Upper lobe of left lung (tissue), 6 donors: ENCODE measurements around the gene PCDHGB2. TPM values are rescaled to one million over a fixed set of nuclear protein-coding genes. Genes with fewer than 3 reads are reported as not detected.
"Not testable (repeated sequence)": the region's sequence is repeated elsewhere in the genome, so short reads cannot be mapped to it uniquely, and the experiment has no call there.

ENCODE experiments used
- ATAC-seq, 2 donors: fragments of 200-7000 bp; cut with Tn5 transposase; one replicate each; pipeline ENCODE4 v1.9.1; 2022; ENCODE audit warnings: mild to moderate bottlenecking in 2 of 2, moderate library complexity in 2 of 2; ENCODE audit not compliant: low FRiP score in 2 of 2
- DNase-seq, 2 donors: peaks; one replicate each; pipeline ENCODE4 v3.0.0-alpha.2; 2019 to 2020
- H3K27ac ChIP-seq, 4 donors: fragments of 200-600 bp; sonication (generic); one replicate each; pipeline ENCODE4 v1.5.1; 2016 to 2019
- H3K27me3 ChIP-seq, 4 donors: fragments of 200-600 bp; sonication (generic); one replicate each; pipeline ENCODE4 v1.5.1; 2017 to 2019
- H3K36me3 ChIP-seq, 4 donors: fragments of 200-600 bp; sonication (generic); one replicate each; pipeline ENCODE4 v1.5.1; 2016 to 2019
- H3K4me1 ChIP-seq, 4 donors: fragments of 200-600 bp; sonication (generic); one replicate each; pipeline ENCODE4 v1.5.1; 2018 to 2019
- H3K4me3 ChIP-seq, 4 donors: fragments of 200-600 bp; sonication (generic); one replicate each; pipeline ENCODE4 v1.5.1; 2017 to 2019; ENCODE audit warnings: mild to moderate bottlenecking in 2 of 4, moderate library complexity in 1 of 4
- H3K9me3 ChIP-seq, 4 donors: fragments of 200-600 bp; sonication (generic); one replicate each; pipeline ENCODE4 v1.5.1; 2018 to 2019
- CTCF ChIP-seq, 6 experiments: fragments of 450-650 bp in 4 of 6; fragments of 200-600 bp in 2 of 6; sonication (generic) in 2 of 6; IDR thresholded peaks; one replicate each; pipeline ENCODE4 v1.5.1; 2016 to 2019; ENCODE audit warnings: antibody characterized with exemption in 6 of 6
- EP300 ChIP-seq, 4 donors: sonication (generic); formaldehyde crosslinking; IDR thresholded peaks; one replicate each; pipeline ENCODE4 v1.5.1; 2017; ENCODE audit warnings: antibody characterized with exemption in 4 of 4, control low read depth in 2 of 4
- POLR2A ChIP-seq, 4 donors: fragments of 450-650 bp; IDR thresholded peaks; one replicate each; pipeline ENCODE4 v1.5.1; 2016 to 2017; ENCODE audit warnings: antibody characterized with exemption in 4 of 4, mild to moderate bottlenecking in 2 of 4
- POLR2AphosphoS5 ChIP-seq, 2 donors: sonication (generic); formaldehyde crosslinking; IDR thresholded peaks; one replicate each; pipeline ENCODE4 v1.5.1; 2017; ENCODE audit warnings: antibody characterized with exemption in 2 of 2
- WGBS, 2 donors: methylation state at CpG; one replicate each; pipeline ENCODE4 v1.1.5; 2017 to 2018; 5-methylcytosine and 5-hydroxymethylcytosine counted together
- total RNA-seq, 6 donors: library from RNA; depleted of rRNA in 4 of 6; stranded (reverse); fragments of >200 nt in 4 of 6; gene quantifications; one replicate each; pipeline versions ENCODE4 v1.1.0 to v1.2.1, GENCODE V29; 2016 to 2021
- donor health status: DM: no; HTN: no; CAD: no; lungs with moderate emphysema.
- donor health status: DM: no; HTN: yes; CAD: no; lungs with severe emphysema.

Gene PCDHGB2
- total RNA-seq, 6 donors from 2014 or later: 1.7 to 12.6 (median 2.7) TPM

- DNase-seq: no peak
- peak in 1 of 2 donors; percentile 34 for ATAC-seq
These were observed 22.9 kb downstream of the PCDHGB2 start, which contains the start of gene PCDHGA7 for GRCh38 chr5:141382469-141383294. PCDHGA7 (plus strand) TSS chr5:141382742; CDS start chr5:141382900, 158 bp downstream.

GRCh38 chr5:141383345-141383744 lies 23.6 kb downstream of the PCDHGB2 start:
- no peak overlapping the region for H3K27ac ChIP-seq
- H3K4me1 ChIP-seq: no peaks in the 10 kb centered on the region
- WGBS, 2 donors: 34 to 35% methylated on average over 18 to 21 of the region's 21 CpGs
- TF ChIP-seq EP300 (IDR thresholded peaks at IDR 0.05) (no peak), POLR2AphosphoS5 (IDR thresholded peaks at IDR 0.05) (no peak), CTCF (IDR thresholded peaks at IDR 0.05) (no peak)
- no peaks in the 10 kb centered on the region for H3K27me3 ChIP-seq
- no peak for ATAC-seq
- H3K36me3 ChIP-seq: no peaks in the 10 kb centered on the region
- H3K4me3 ChIP-seq: no peak overlapping the region
- DNase-seq: no peak
- H3K9me3 ChIP-seq: peaks cover 35 to 71% (median 57%) of the 10 kb centered on the region in 4 donors

More at GRCh38 chr5:141382469-141383294, 22.9 kb downstream of the PCDHGB2 start, which contains the start of gene PCDHGA7:
- WGBS, 2 donors: 10 to 30% methylated on average over 14 to 37 of the region's 37 CpGs
- H3K9me3 ChIP-seq: peaks cover 40 to 74% (median 60%) of the 10 kb centered on the region in 4 donors
- H3K4me1 ChIP-seq: no peaks in the 10 kb centered on the region
- H3K4me3 ChIP-seq: peak within 1 kb of the TSS in 3 of 4 donors; percentile 9 to 34 (median 29)
- no peak for TF ChIP-seq EP300 (IDR thresholded peaks at IDR 0.05)
- TF ChIP-seq POLR2A (IDR thresholded peaks at IDR 0.05): no peak
- TF ChIP-seq POLR2AphosphoS5 (IDR thresholded peaks at IDR 0.05): no peak
- no peak for TF ChIP-seq CTCF (IDR thresholded peaks at IDR 0.05)
- H3K27ac ChIP-seq: no peak within 1 kb of the TSS
- H3K27me3 ChIP-seq: no peaks in the 10 kb centered on the region
- no peaks in the 10 kb centered on the region for H3K36me3 ChIP-seq

- no peaks in the 10 kb centered on the region for H3K27me3 ChIP-seq
- no peaks in the 10 kb centered on the region for H3K36me3 ChIP-seq
- no peaks in the 10 kb centered on the region for H3K4me1 ChIP-seq
- H3K9me3 ChIP-seq: peaks cover 44 to 82% (median 67%) of the 10 kb centered on the region in 4 donors
- H3K4me3 ChIP-seq: no peak overlapping the region
- H3K27ac ChIP-seq: no peak overlapping the region
- TF ChIP-seq POLR2A (IDR thresholded peaks at IDR 0.05) (no peak), CTCF (IDR thresholded peaks at IDR 0.05) (no peak), POLR2AphosphoS5 (IDR thresholded peaks at IDR 0.05) (no peak)
- ATAC-seq (no peak), DNase-seq (no peak)
- 25 to 56% methylated on average over 9 to 36 of the region's 43 CpGs for WGBS, 2 donors
These were observed 24.9 kb downstream of the PCDHGB2 start for GRCh38 chr5:141384471-141385267.

- not testable (repeated sequence) for DNase-seq, H3K4me1 ChIP-seq, H3K36me3 ChIP-seq, H3K27me3 ChIP-seq, H3K27ac ChIP-seq
- WGBS, 2 donors: 13 to 19% methylated on average over 16 to 24 of the region's 40 CpGs
- peak in 5 of 6 experiments; percentile 12 to 28 (median 13) for TF ChIP-seq CTCF (IDR thresholded peaks at IDR 0.05)
- Histone ChIP-seq H3K4me3 (peak within 1 kb of the TSS in 1 of 4 donors; percentile 25), H3K9me3 (peaks cover 41 to 89% (median 78%) of the 10 kb centered on the region in 4 donors)
- peak; percentile 56 to 79 for ATAC-seq
These were observed 27.9 kb downstream of the PCDHGB2 start, which contains the start of gene PCDHGB4 for GRCh38 chr5:141387557-141388311. PCDHGB4 (plus strand) TSS chr5:141387698; CDS start chr5:141387885, 187 bp downstream.
